ENCODE data around the gene ERP44. TPM values are rescaled to one million over a fixed set of nuclear protein-coding genes. Genes with fewer than 3 reads are reported as not detected.
A peak's percentile ranks its signal among the peaks of the same experiment; 100 is the strongest.

ERP44 gene
- total and polyA plus RNA-seq, 8 donors: 10.6 to 18.3 (median 14.7) TPM

DNA sequence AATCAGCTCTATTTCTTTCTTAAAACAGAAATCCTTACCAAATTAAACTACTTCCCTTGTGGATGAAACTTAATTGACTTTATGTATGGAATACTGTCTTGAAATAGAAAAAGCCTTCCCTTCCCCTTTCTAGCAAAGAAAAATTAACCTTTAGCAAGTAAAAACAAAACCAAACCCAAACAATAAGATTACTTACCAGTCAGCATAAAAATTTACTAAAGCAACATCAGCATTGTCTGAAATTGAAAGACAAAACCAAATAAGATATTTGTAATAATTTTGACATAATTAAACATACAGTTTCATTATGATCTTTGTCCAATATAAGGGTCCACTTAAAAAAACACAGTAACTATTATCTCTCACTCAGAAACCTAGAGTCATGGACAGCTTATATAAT, 41.2 kb downstream of the ERP44 start:
- H3K4me1 ChIP-seq: peaks cover 4 to 6% (median 5%) of the 10 kb centered on the region in 3 donors
- H3K27ac ChIP-seq: no peak overlapping the region
- H3K27me3 ChIP-seq: no peaks in the 10 kb centered on the region
- peaks cover 0 to 8% (median 0%) of the 10 kb centered on the region in 3 donors for H3K36me3 ChIP-seq
- DNase-seq (no peak), FAIRE-seq (no peak), ATAC-seq (no peak)
- TF ChIP-seq CTCF (IDR thresholded peaks at IDR 0.05): no peak
- no peak overlapping the region for H3K4me3 ChIP-seq
- intact Hi-C loops (cut with DNase I): no loop called here
- H3K9me3 ChIP-seq: no peaks in the 10 kb centered on the region

GRCh38 chr9:100056561-100056960, 42.2 kb downstream of the ERP44 start:
- Histone ChIP-seq H3K9me3 (no peaks in the 10 kb centered on the region), H3K27ac (no peak overlapping the region), H3K4me3 (no peak overlapping the region), H3K4me1 (peaks cover 3 to 6% (median 5%) of the 10 kb centered on the region in 3 donors), H3K27me3 (no peaks in the 10 kb centered on the region), H3K36me3 (peaks cover 0 to 8% (median 0%) of the 10 kb centered on the region in 3 donors)
- no peak for ATAC-seq
- no peak for TF ChIP-seq CTCF (IDR thresholded peaks at IDR 0.05)
- WGBS, 2 donors: 67 to 77% methylated on average over 2 of the region's 2 CpGs
- intact Hi-C loops (cut with DNase I): no loop called here
- DNase-seq: no peak
- no peak for FAIRE-seq

GRCh38 chr9:100052375-100052774, 46.4 kb downstream of the ERP44 start:
- Histone ChIP-seq H3K27ac (no peak overlapping the region), H3K4me1 (no peaks in the 10 kb centered on the region), H3K9me3 (no peaks in the 10 kb centered on the region), H3K4me3 (no peak overlapping the region), H3K36me3 (peaks cover 0 to 3% (median 0%) of the 10 kb centered on the region in 3 donors), H3K27me3 (no peaks in the 10 kb centered on the region)
- 71 to 74% methylated on average over 6 of the region's 6 CpGs for WGBS, 2 donors
- ATAC-seq: no peak
- DNase-seq: no peak
- no peak for TF ChIP-seq CTCF (IDR thresholded peaks at IDR 0.05)
- intact Hi-C loops (cut with DNase I): no loop called here
- FAIRE-seq: no peak

GRCh38 chr9:100049551-100049950, 49.2 kb downstream of the ERP44 start:
- ATAC-seq: no peak
- intact Hi-C loops (cut with DNase I): no loop called here

More at GRCh38 chr9:100049551-100049950, 49.2 kb downstream of the ERP44 start:
- Histone ChIP-seq H3K36me3 (no peaks in the 10 kb centered on the region), H3K4me3 (no peak overlapping the region), H3K27ac (no peak overlapping the region), H3K4me1 (no peaks in the 10 kb centered on the region), H3K27me3 (no peaks in the 10 kb centered on the region), H3K9me3 (no peaks in the 10 kb centered on the region)
- DNase-seq (no peak), FAIRE-seq (peak; percentile 20)
- WGBS, 2 donors: 56 to 60% methylated on average over 1 of the region's 1 CpG
- no peak for TF ChIP-seq CTCF (IDR thresholded peaks at IDR 0.05)

Measured in pancreas (tissue), 10 donors.